Measurements from ENCODE around the gene ZNF302.

Gene ZNF302

DNA sequence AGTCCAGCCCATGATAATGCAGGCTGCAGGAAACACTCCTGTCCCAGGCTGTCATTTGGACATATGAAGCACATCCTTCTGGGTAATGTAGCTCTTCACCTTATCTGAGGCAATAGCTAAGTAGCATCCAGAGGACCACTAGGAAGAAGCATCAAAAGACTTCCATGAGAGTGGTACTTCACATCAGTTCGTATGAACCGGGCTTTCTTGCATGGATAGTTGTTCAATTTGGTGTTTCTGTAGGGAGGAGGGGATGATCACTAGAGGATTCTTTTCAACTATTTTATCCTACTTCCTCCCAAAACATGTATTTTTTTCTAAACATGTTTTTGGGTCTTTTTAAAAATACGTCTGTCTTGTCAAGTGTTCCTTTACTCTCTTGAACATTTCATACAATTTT is 12.9 kb downstream of the ZNF302 start:
- TF ChIP-seq, protein P1, sequence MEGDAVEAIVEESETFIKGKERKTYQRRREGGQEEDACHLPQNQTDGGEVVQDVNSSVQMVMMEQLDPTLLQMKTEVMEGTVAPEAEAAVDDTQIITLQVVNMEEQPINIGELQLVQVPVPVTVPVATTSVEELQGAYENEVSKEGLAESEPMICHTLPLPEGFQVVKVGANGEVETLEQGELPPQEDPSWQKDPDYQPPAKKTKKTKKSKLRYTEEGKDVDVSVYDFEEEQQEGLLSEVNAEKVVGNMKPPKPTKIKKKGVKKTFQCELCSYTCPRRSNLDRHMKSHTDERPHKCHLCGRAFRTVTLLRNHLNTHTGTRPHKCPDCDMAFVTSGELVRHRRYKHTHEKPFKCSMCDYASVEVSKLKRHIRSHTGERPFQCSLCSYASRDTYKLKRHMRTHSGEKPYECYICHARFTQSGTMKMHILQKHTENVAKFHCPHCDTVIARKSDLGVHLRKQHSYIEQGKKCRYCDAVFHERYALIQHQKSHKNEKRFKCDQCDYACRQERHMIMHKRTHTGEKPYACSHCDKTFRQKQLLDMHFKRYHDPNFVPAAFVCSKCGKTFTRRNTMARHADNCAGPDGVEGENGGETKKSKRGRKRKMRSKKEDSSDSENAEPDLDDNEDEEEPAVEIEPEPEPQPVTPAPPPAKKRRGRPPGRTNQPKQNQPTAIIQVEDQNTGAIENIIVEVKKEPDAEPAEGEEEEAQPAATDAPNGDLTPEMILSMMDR (IDR thresholded peaks at IDR 0.05; ENCODE audit: control insufficient read depth, insufficient read depth, low read depth, low read length, missing control alignments), result no peak
- H3K4me3 ChIP-seq (ENCODE audit: control insufficient read depth, low read depth, low read length), result no peak overlapping the region
- DNase-seq (ENCODE audit: low read depth), result no peak

DNA sequence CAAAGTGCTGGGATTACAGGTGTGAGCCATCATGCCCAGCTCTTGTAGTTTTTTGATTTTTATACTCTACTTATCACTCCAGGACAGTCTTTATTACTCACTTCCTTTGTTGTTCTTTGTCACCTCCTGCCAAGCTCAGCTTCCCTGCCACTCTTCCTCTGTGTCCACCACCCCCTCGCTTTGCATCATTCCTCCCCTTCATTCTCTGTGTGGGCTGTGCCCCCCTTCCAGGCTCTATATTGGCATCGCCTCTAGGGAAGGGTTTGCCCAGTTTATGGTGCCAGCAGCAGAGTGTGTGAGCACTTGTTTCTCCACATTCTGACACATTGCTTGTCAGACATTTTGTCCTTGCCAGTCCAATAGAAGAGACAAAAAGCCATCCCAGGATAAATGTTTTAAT is 15.1 kb downstream of the ZNF302 start:
- TF ChIP-seq, protein P1 (IDR thresholded peaks at IDR 0.05; ENCODE audit: control insufficient read depth, insufficient read depth, low read depth, low read length, missing control alignments), result no peak
- no peak overlapping the region for H3K4me3 ChIP-seq (ENCODE audit: control insufficient read depth, low read depth, low read length)
- DNase-seq (ENCODE audit: low read depth), result no peak

DNA sequence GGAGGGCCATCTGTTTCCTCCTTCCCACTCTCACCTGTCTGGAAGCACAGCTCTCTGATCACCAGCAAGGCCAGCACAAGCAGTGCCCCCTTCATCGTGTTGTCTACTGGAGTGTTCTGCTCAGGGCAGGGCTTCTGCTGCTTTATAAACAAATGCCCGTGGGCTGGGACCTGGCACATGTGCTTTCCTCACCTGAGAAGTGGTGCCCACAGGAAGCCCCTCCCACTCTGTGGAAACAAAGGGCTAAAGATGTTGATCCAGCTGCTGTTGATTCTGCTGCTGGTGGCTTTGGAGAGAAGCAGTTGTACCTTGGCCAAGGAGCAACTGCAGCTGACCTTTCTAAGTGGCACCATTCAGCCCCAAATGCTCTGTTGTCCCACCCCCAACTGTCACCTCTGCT is 30.2 kb downstream of the ZNF302 start:
- H3K4me3 ChIP-seq (ENCODE audit: control insufficient read depth, low read depth, low read length), result no peak overlapping the region
- TF ChIP-seq, protein P1 (IDR thresholded peaks at IDR 0.05; ENCODE audit: control insufficient read depth, insufficient read depth, low read depth, low read length, missing control alignments), result no peak
- DNase-seq (ENCODE audit: low read depth), result no peak

DNA sequence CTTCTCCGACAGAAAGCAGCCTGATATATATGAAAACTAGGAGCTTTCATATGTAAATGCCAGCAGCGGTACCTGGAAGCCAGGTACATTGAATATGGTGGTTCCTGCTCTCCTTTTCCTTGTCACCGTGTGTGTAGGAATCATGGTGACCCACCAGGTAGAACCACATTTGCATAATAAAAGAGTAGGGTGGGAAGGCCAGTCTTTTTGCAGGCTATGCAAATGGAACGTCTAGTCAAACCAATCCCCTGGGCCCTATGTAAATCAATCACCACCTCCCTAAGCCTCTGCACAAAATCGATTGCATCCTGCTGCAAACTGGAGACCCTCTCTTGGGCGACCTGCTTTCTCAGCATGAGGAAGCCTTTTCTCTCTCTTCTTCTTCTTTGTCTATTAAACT is 34.4 kb downstream of the ZNF302 start:
- TF ChIP-seq, protein P1 (IDR thresholded peaks at IDR 0.05; ENCODE audit: control insufficient read depth, insufficient read depth, low read depth, low read length, missing control alignments), result no peak
- no peak for DNase-seq (ENCODE audit: low read depth)
- no peak overlapping the region for H3K4me3 ChIP-seq (ENCODE audit: control insufficient read depth, low read depth, low read length)

DNA sequence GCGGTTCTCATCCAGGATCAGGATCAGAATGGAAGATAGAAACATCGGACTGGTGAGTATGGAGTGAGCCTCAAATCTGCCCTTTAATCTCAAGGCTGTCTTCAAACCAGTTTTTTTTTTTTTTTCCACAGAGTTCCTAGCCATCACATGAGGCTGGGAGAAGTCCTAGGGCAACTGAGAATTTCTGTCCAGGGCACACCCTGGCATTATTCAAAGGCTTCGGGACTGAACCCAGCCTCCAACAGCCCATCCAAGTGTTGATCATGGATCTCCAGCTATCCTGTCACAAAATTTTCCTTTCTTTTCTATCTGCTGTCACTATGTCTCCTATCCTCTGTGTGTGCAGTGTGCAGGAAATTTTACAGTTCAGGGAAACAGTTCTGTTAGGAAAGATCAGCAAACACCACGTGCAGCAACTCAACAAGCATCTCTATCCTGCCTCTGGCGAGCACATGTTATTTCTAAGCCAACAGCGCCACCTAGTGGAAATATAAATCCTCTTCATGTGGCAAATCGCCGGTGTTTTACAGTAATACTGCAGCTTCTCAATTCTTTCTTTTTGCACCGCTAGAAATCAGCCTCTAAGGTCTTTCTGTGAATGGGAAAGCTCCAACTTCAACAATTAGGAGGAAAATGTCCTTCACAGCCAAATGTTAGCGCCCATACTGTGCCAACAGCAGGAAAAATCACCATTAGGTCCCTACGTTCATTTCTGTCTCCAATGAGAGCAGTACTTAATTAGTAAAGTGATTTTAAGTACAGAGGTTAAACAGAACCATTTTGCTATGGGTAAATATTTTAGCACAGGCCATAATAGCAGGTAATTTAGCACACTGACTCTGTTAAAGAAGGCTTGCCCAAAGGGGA is 35.1 kb downstream of the ZNF302 start:
- TF ChIP-seq, protein P1 (IDR thresholded peaks at IDR 0.05; ENCODE audit: control insufficient read depth, insufficient read depth, low read depth, low read length, missing control alignments), result peak; percentile 53
- H3K4me3 ChIP-seq (ENCODE audit: control insufficient read depth, low read depth, low read length), result no peak overlapping the region
- DNase-seq (ENCODE audit: low read depth), result peak; percentile 52

DNA sequence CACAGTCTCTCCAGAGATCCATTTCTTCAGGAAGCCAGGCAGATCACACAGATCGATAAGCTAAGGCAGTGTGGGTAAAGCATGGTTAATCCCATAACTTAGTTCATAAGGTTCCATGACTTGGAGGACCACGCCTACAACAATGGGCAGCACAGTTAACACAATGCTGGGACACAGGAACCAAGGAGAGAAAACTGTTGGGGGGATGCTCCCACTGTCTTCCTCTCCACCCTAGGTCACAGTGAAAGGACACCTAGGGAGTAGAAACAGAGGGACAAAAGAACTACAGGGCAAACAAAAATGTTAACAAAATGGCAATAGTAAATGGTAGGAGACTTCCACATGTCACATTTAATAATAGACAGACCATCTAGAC is 35.8 kb downstream of the ZNF302 start:
- no peak overlapping the region for H3K4me3 ChIP-seq (ENCODE audit: control insufficient read depth, low read depth, low read length)
- no peak for DNase-seq (ENCODE audit: low read depth)
- TF ChIP-seq, protein P1 (IDR thresholded peaks at IDR 0.05; ENCODE audit: control insufficient read depth, insufficient read depth, low read depth, low read length, missing control alignments), result no peak

Measured in AG09309 (cell line).